Ovary (tissue), 9 donors: ENCODE results near the gene IRF6. TPM values are rescaled to one million over a fixed set of nuclear protein-coding genes. Genes with fewer than 3 reads are reported as not detected.

ENCODE experiments used
- DNase-seq, 5 donors: peaks; one replicate each; pipeline ENCODE4 v3.0.0-alpha.2; 2019 to 2020
- H3K27ac ChIP-seq, 2 donors: fragments of 200-600 bp; one replicate each; pipeline versions ENCODE4 v1.5.1 to v1.8.0; 2019 to 2022
- H3K27me3 ChIP-seq: fragments of 200-600 bp; one replicate; pipeline ENCODE4 v1.8.0; 2022
- H3K36me3 ChIP-seq: fragments of 200-600 bp; sonication (generic); one replicate; pipeline ENCODE4 v1.5.1; 2019
- H3K4me1 ChIP-seq: one replicate; pipeline ENCODE4 v1.8.1; 2013; ENCODE audit warnings: mild to moderate bottlenecking, moderate library complexity; ENCODE audit not compliant: insufficient read depth
- H3K4me3 ChIP-seq: fragments of 200-600 bp; sonication (generic); one replicate; pipeline ENCODE4 v1.5.1; 2017
- H3K9me3 ChIP-seq, 2 donors: fragments of 200-600 bp in 1 of 2; sonication (generic) in 1 of 2; one replicate each; pipeline versions ENCODE4 v1.5.1 to v1.8.1; 2013 to 2019; ENCODE audit warnings: mild to moderate bottlenecking in 1 of 2, moderate library complexity in 1 of 2
- EP300 ChIP-seq: sonication (generic); formaldehyde crosslinking; IDR thresholded peaks from one replicate; pipeline ENCODE4 v1.6.1; 2017; ENCODE audit warnings: antibody characterized with exemption
- POLR2A ChIP-seq: fragments of 450-650 bp; IDR thresholded peaks from one replicate; pipeline ENCODE4 v1.6.1; 2017; ENCODE audit warnings: antibody characterized with exemption, mild to moderate bottlenecking, moderate library complexity
- WGBS, 3 donors: extraction: QIAGEN DNeasy Blood & Tissue Kit in 1 of 3; methylation state at CpG; one replicate each; pipeline versions ENCODE4 v1.1.5 to v1.1.7; 2013 to 2017; 5-methylcytosine and 5-hydroxymethylcytosine counted together
- intact Hi-C, 4 donors: fragments of 100-400 bp; cut with DNase I; formaldehyde crosslinking; loops; one replicate each; pipeline versions ENCODE4 v1.11.0 to v1.15.1; 2022 to 2023
- polyA plus RNA-seq, 2 donors: library from polyadenylated mRNA; stranded (reverse); fragments of 200-250 nt in 1 of 2; fragments of 350-450 nt in 1 of 2; fragmentation: Illumina TruSeq in 1 of 2; extraction: RNeasy Lipid Tissue Mini Kit (QIAGEN cat#74804) in 1 of 2; gene quantifications; one replicate each; pipeline ENCODE4 v1.2.3, GENCODE V29; 2013 to 2014
- total RNA-seq, 7 donors: library from RNA; depleted of rRNA in 2 of 7; stranded (reverse); fragments of >200 nt in 2 of 7; fragmentation: NEBNext Ultra II Directional in 3 of 7; extraction: Animal tissue kit (Norgen Biotek cat#: 25700) in 3 of 7; gene quantifications; one replicate each; pipeline versions ENCODE4 v1.1.0 to v1.2.4, GENCODE V29; 2016 to 2023
- TF ChIP-seq, protein P1 (sequence below), 3 donors: fragments of 450-650 bp in 2 of 3; fragments of 200-600 bp in 1 of 3; IDR thresholded peaks; one replicate each; pipeline versions ENCODE4 v1.5.1 to v1.8.0; 2016 to 2022; ENCODE audit warnings: antibody characterized with exemption in 3 of 3, mild to moderate bottlenecking in 1 of 3
- donor health status: DM: no; HTN: no; CAD: no; lungs with moderate emphysema.
- donor health status: DM: no; HTN: no; CAD: no.
- donor health status: Bipolar disorder and iron deficiency.
- donor health status: DM: yes; HTN: yes; CAD: no.
- donor health status: DM: no; HTN: no; CAD: no.
- donor health status: DM: yes; HTN: yes; CAD: no.

The IRF6 gene
- total and polyA plus RNA-seq, 9 donors: 0.80 to 24.2 (median 5.0) TPM

DNA sequence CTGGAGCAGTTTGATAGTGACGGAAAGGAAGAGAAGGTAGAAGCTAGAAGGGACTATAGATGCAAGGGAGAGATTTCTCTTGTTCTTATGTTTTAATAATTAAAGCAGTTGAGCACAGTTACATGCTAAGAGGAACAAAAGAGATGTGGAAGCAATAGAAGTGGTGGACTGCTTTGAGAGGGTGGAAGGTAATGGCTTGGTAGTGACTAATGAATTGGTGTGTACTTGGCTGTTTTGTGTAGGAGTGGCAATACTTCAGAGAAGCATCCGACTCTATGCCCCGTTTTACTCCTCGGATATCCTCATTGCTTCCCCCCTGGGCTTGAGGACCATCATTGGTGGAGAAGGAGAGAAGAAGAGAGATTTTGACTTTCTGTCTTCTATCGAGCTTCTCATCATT, 34.7 kb upstream of the IRF6 start:
- intact Hi-C loops: no loop called here
- DNase-seq: no peak
- TF ChIP-seq POLR2A (no peak), EP300 (no peak)
- TF ChIP-seq, protein P1, sequence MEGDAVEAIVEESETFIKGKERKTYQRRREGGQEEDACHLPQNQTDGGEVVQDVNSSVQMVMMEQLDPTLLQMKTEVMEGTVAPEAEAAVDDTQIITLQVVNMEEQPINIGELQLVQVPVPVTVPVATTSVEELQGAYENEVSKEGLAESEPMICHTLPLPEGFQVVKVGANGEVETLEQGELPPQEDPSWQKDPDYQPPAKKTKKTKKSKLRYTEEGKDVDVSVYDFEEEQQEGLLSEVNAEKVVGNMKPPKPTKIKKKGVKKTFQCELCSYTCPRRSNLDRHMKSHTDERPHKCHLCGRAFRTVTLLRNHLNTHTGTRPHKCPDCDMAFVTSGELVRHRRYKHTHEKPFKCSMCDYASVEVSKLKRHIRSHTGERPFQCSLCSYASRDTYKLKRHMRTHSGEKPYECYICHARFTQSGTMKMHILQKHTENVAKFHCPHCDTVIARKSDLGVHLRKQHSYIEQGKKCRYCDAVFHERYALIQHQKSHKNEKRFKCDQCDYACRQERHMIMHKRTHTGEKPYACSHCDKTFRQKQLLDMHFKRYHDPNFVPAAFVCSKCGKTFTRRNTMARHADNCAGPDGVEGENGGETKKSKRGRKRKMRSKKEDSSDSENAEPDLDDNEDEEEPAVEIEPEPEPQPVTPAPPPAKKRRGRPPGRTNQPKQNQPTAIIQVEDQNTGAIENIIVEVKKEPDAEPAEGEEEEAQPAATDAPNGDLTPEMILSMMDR (IDR thresholded peaks at IDR 0.05): no peak
- Histone ChIP-seq H3K27me3 (no peaks in the 10 kb centered on the region), H3K27ac (no peak overlapping the region), H3K9me3 (no peaks in the 10 kb centered on the region), H3K36me3 (no peaks in the 10 kb centered on the region), H3K4me3 (no peak overlapping the region), H3K4me1 (no peaks in the 10 kb centered on the region)
- WGBS, 3 donors: 84 to 91% (median 84%) methylated on average over 5 of the region's 5 CpGs

DNA sequence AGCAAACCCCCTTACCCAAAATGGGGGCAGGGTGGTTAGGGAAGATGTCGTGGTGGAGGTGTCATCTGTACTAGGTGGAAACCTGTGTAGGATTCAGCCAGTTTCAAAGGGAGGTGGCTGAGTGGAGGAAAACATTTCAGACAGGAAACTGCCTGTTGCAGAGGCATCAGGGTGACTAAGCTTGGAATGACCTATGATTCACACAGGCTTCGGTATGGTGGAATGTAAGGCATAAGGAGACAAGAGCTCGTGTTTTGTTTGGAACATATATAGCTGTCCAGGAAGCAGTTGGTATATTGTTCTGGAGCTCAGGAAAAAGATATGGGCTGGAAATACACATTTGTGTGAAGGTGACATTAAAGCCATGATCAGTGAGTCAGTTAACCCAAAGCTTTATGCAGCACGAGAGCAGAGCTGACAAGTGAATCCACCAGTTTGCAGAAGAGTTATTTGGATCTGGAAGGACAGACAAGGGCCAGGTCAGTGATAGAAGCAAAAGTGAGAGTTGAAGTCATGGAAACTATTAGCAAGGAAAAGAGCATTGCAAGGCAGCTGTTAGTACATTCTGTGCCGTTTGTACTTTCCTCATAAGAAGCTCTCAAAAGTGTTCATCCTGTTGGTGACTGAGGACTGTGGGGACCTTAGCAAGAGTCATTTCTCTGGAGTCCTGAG, 34.1 kb upstream of the IRF6 start:
- no peak overlapping the region for H3K27ac ChIP-seq
- DNase-seq: no peak
- no peaks in the 10 kb centered on the region for H3K36me3 ChIP-seq
- intact Hi-C loops: loop anchor here in 1 of 4 donors (10.0 kb wide), 1 partner anchor 265 kb away; no protein-coding TSS in a partner anchor
- no peaks in the 10 kb centered on the region for H3K27me3 ChIP-seq
- no peak overlapping the region for H3K4me3 ChIP-seq
- no peaks in the 10 kb centered on the region for H3K9me3 ChIP-seq
- H3K4me1 ChIP-seq: no peaks in the 10 kb centered on the region
- no peak for TF ChIP-seq EP300
- TF ChIP-seq POLR2A: no peak
- TF ChIP-seq, protein P1 (IDR thresholded peaks at IDR 0.05): no peak
- WGBS, 3 donors: 45 to 61% (median 51%) methylated on average over 5 of the region's 5 CpGs

DNA sequence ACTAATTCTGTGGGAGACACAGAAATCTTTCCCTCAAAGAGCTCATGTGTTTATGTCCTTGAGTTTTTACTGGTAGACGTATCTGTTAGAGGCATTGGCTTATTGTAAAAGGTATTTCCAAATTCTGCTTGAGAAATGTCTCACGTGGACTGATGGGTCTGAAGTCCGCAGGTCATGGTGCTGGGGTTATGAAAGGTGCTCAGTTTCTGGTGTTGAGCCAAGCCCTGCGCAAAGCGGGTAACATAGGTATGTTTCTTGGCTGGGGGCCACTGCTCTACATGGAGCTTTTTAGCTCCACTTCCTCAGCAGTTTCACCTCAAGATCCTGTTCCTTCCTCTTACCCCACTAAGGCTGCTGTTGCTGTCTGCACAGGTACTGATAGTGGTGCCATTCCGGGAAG, 32.6 kb upstream of the IRF6 start:
- WGBS, 3 donors: 86 to 93% (median 88%) methylated on average over 6 of the region's 6 CpGs
- H3K27ac ChIP-seq: no peak overlapping the region
- TF ChIP-seq POLR2A: no peak
- TF ChIP-seq, protein P1 (IDR thresholded peaks at IDR 0.05): no peak
- no peak for TF ChIP-seq EP300

DNA sequence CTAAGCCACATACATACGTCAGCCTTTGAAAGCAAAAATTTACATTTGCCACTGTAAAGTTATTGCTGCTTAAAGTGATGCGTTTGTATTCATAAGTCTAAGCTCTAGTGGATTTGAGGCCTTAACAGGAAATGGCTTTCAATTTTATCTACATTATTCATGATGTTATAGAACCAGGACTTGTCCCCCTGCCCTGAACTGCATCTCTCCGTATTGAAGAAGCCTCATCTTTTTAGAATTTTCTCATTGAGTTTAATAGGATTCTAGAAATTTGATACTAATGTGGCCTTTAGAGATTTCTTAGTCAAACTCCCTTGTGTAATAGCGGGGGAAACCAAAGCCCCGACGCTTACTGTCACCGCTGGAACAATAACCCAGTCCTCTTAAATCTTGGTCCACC, 31.7 kb upstream of the IRF6 start:
- Histone ChIP-seq H3K36me3 (no peaks in the 10 kb centered on the region), H3K27me3 (no peaks in the 10 kb centered on the region), H3K9me3 (no peaks in the 10 kb centered on the region), H3K4me3 (no peak overlapping the region), H3K27ac (no peak overlapping the region), H3K4me1 (no peaks in the 10 kb centered on the region)
- 89 to 90% (median 90%) methylated on average over 7 of the region's 7 CpGs for WGBS, 3 donors
- intact Hi-C loops: loop anchor here in 1 of 4 donors (10.0 kb wide), 1 partner anchor 263 kb away; no protein-coding TSS in a partner anchor
- DNase-seq: no peak
- TF ChIP-seq, protein P1 (IDR thresholded peaks at IDR 0.05): no peak
- TF ChIP-seq EP300 (no peak), POLR2A (no peak)

More for the DNA sequence above, 32.6 kb upstream of the IRF6 start:
- DNase-seq: no peak
- intact Hi-C loops: loop anchor here in 1 of 4 donors (10.0 kb wide), 1 partner anchor 264 kb away; no protein-coding TSS in a partner anchor
- Histone ChIP-seq H3K27me3 (no peaks in the 10 kb centered on the region), H3K9me3 (no peaks in the 10 kb centered on the region), H3K4me3 (no peak overlapping the region), H3K36me3 (no peaks in the 10 kb centered on the region), H3K4me1 (no peaks in the 10 kb centered on the region)
